Esophagus squamous epithelium (tissue), 5 donors: ENCODE measurements around the gene KCNQ1. TPM values are rescaled to one million over a fixed set of nuclear protein-coding genes. Genes with fewer than 3 reads are reported as not detected.

Experiments used
- DNase-seq: peaks from one replicate; lab custom pipeline; 2025; lab: John Stamatoyannopoulos, UW
- H3K27ac ChIP-seq, 4 donors: fragments of 200-600 bp; sonication (generic); one replicate each; pipeline ENCODE4 v1.5.1; 2016 to 2019; ENCODE audit warnings: mild to moderate bottlenecking in 1 of 4
- H3K27me3 ChIP-seq, 4 donors: fragments of 200-600 bp; sonication (generic); 1 replicate in 3 of 4; 2 replicates in 1 of 4; pipeline versions ENCODE4 v1.5.1 to v1.6.0; 2017 to 2021; ENCODE audit warnings: antibody characterized with exemption in 1 of 4
- H3K36me3 ChIP-seq, 3 donors: fragments of 200-600 bp; sonication (generic); one replicate each; pipeline ENCODE4 v1.5.1; 2016 to 2019
- H3K4me1 ChIP-seq, 3 donors: fragments of 200-600 bp; sonication (generic); one replicate each; pipeline ENCODE4 v1.5.1; 2017 to 2019
- H3K4me3 ChIP-seq, 4 donors: fragments of 200-600 bp; sonication (generic); 1 replicate in 3 of 4; 2 replicates in 1 of 4; pipeline ENCODE4 v1.5.1; 2016 to 2019; ENCODE audit warnings: mild to moderate bottlenecking in 2 of 4, moderate library complexity in 1 of 4
- H3K9me3 ChIP-seq, 3 donors: fragments of 200-600 bp; sonication (generic); one replicate each; pipeline ENCODE4 v1.5.1; 2016 to 2019
- CTCF ChIP-seq, 6 experiments: fragments of 450-650 bp in 4 of 6; fragments of 200-600 bp in 2 of 6; sonication (generic) in 2 of 6; IDR thresholded peaks; one replicate each; pipeline ENCODE4 v1.5.1; 2016 to 2019; ENCODE audit warnings: antibody characterized with exemption in 6 of 6, mild to moderate bottlenecking in 4 of 6, moderate library complexity in 4 of 6
- POLR2A ChIP-seq, 4 donors: fragments of 450-650 bp; IDR thresholded peaks; one replicate each; pipeline ENCODE4 v1.6.1; 2017; ENCODE audit warnings: antibody characterized with exemption in 4 of 4, mild to moderate bottlenecking in 4 of 4, moderate library complexity in 3 of 4
- WGBS, 2 donors: methylation state at CpG; one replicate each; pipeline ENCODE4 v1.1.5; 2018; 5-methylcytosine and 5-hydroxymethylcytosine counted together
- intact Hi-C: fragments of 100-400 bp; cut with DNase I; formaldehyde crosslinking; loops from one replicate; pipeline ENCODE4 v1.15.0; 2022
- total RNA-seq, 4 donors: library from RNA; depleted of rRNA; stranded (reverse); fragments of >200 nt; gene quantifications; one replicate each; pipeline ENCODE4 v1.1.0, GENCODE V29; 2016
- donor health status: DM: yes; HTN: yes; CAD: no.

KCNQ1 gene
- total RNA-seq, 4 donors from 2014 or later, result 0.61 to 3.1 (median 0.72) TPM

GRCh38 chr11:2418693-2419360, 26.0 kb upstream of the KCNQ1 start:
- TF ChIP-seq POLR2A (IDR thresholded peaks at IDR 0.05), result no peak
- TF ChIP-seq CTCF (IDR thresholded peaks at IDR 0.05), result no peak
- Histone ChIP-seq H3K36me3 (no peaks in the 10 kb centered on the region), H3K9me3 (no peaks in the 10 kb centered on the region), H3K4me1 (peaks cover 0 to 16% (median 11%) of the 10 kb centered on the region in 3 donors), H3K4me3 (no peak overlapping the region), H3K27me3 (peaks cover 0 to 35% (median 0%) of the 10 kb centered on the region in 4 donors), H3K27ac (no peak overlapping the region)
- intact Hi-C loops, result no loop called here
- no peak for DNase-seq
- WGBS, 2 donors, result 75 to 100% methylated on average over 1 to 4 of the region's 21 CpGs

DNA sequence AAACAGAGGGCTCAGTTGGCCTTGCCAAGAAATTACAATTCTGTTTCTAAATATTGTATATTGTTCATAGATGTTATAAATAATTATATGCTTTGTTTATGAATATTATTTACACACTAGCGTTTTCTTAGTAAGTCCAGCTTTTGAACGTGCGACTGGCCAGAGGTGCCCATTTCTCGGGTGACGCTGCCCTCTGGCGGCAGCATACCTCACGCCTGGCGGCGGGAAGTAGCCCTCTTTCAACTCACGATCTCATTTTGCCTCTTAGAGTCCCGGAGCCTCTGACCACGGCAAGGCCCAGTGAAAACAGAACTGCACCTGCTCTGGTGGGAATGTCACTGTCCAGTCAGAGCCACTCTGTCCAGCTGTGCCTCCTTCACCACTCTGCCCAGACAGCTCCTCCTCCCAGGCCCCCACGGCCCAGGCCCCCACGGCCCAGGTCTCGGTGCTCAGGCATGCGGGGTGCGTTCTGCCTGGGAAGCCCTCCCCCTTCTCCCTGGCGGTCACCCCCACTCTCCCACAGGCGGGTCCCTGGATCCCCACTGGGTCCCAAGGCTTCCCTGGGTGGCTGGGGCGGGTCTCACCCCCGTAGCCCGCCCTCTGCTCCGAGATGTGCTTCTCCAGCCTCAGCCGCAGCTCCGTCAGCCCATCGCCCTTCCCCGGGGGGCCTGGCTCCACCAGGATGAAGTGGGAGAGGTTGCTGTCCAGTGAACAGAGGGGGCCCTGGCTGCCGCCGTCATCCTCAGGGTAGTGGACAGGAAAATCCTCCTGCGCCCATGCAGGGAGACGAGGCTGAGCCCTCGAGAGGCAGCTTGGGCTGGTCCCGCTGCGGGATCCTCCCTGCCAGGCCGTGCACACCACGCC, 24.9 kb upstream of the KCNQ1 start:
- intact Hi-C loops, result loop anchor here (2.0 kb wide), 2 partner anchors 115 to 225 kb away; no protein-coding TSS in a partner anchor
- 2 to 16% methylated on average over 12 to 16 of the region's 36 CpGs for WGBS, 2 donors
- Histone ChIP-seq H3K27ac (no peak overlapping the region), H3K9me3 (no peaks in the 10 kb centered on the region), H3K4me1 (peaks cover 0 to 16% (median 11%) of the 10 kb centered on the region in 3 donors), H3K36me3 (no peaks in the 10 kb centered on the region), H3K27me3 (peaks cover 0 to 35% (median 0%) of the 10 kb centered on the region in 4 donors), H3K4me3 (no peak overlapping the region)
- DNase-seq, result no peak
- TF ChIP-seq POLR2A (IDR thresholded peaks at IDR 0.05) (no peak), CTCF (IDR thresholded peaks at IDR 0.05) (peak; percentile 74 to 89 (median 85))

DNA sequence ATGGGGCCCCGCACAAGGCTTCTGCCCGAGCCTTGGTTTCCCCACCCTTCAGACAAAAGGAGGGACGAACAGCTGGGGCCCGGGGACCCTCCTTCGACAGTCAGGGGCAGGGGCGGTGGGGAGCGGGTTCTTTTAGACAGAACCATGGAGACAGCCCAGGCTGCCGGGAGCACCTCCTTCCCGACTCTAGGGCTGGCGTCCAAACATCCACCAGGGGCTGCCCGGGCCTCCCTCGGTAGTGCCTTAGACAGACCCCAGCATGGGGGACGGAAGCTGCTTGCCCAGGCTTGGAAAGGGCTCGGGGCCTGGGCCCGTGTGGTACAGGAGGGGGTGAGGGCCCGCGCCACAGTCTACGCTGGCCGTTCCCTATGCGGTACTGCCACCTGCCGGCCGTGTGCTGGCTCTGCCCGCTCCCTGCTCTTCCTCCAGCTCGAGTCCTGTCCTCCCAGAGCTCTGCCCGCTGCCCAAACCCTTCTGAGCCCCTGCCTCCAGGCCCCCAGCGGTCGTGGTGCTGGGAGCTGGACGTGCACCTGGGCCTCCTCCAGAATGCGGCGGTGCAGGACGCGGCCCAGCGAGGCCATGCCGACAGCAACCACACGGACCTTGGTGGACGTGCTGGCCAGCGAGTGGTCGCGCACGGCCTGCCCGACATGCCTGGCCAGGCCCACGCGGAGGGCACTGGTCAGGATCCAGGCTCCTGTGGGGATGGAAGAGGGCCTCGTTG, 24.1 kb upstream of the KCNQ1 start:
- Histone ChIP-seq H3K27ac (no peak overlapping the region), H3K36me3 (no peaks in the 10 kb centered on the region), H3K9me3 (no peaks in the 10 kb centered on the region), H3K27me3 (peaks cover 0 to 35% (median 0%) of the 10 kb centered on the region in 4 donors), H3K4me1 (peaks cover 0 to 16% (median 11%) of the 10 kb centered on the region in 3 donors), H3K4me3 (peak overlapping the region in 2 of 4 donors; percentile 20 to 42)
- DNase-seq, result no peak
- intact Hi-C loops, result loop anchor here (2.0 kb wide), 2 partner anchors 116 to 226 kb away; no protein-coding TSS in a partner anchor
- TF ChIP-seq POLR2A (IDR thresholded peaks at IDR 0.05) (no peak), CTCF (IDR thresholded peaks at IDR 0.05) (peak; percentile 82 to 95 (median 92))
- WGBS, 2 donors, result 7 to 26% methylated on average over 6 to 11 of the region's 44 CpGs

GRCh38 chr11:2421226-2421994, 23.4 kb upstream of the KCNQ1 start:
- Histone ChIP-seq H3K4me1 (peaks cover 0 to 16% (median 11%) of the 10 kb centered on the region in 3 donors), H3K27ac (no peak overlapping the region), H3K27me3 (peaks cover 0 to 40% (median 0%) of the 10 kb centered on the region in 4 donors), H3K36me3 (no peaks in the 10 kb centered on the region), H3K4me3 (no peak overlapping the region), H3K9me3 (no peaks in the 10 kb centered on the region)
- DNase-seq, result no peak
- TF ChIP-seq POLR2A (IDR thresholded peaks at IDR 0.05) (no peak), CTCF (IDR thresholded peaks at IDR 0.05) (no peak)
- intact Hi-C loops, result loop anchor here (2.0 kb wide), 2 partner anchors 117 to 227 kb away; no protein-coding TSS in a partner anchor
- 67 to 80% methylated on average over 5 to 8 of the region's 19 CpGs for WGBS, 2 donors
